ENCODE data around the gene SPC25.
"Not testable (repeated sequence)": the region's sequence is repeated elsewhere in the genome, so short reads cannot be mapped to it uniquely, and the experiment has no call there.

Gene SPC25

GRCh38 chr2:168870369-168870768, 19.9 kb downstream of the SPC25 start:
- H3K4me3 ChIP-seq (ENCODE audit: low read length); H3K9ac ChIP-seq (ENCODE audit: low read depth, low read length); H3K4me1 ChIP-seq (ENCODE audit: insufficient read depth, low read length); H3K9me3 ChIP-seq (ENCODE audit: insufficient read depth, low read depth, low read length); H3K27me3 ChIP-seq (ENCODE audit: insufficient read depth, low read length); H3K27ac ChIP-seq (ENCODE audit: low read depth, low read length): not testable (repeated sequence)
- H3K36me3 ChIP-seq (ENCODE audit: insufficient read depth, low read length), result peaks cover 33% of the 10 kb centered on the region
- WGBS, result 100% methylated on average over 1 of the region's 1 CpG

GRCh38 chr2:168867164-168867563, 23.1 kb downstream of the SPC25 start:
- H3K9ac ChIP-seq (ENCODE audit: low read depth, low read length); H3K9me3 ChIP-seq (ENCODE audit: insufficient read depth, low read depth, low read length); H3K4me1 ChIP-seq (ENCODE audit: insufficient read depth, low read length); H3K27me3 ChIP-seq (ENCODE audit: insufficient read depth, low read length); H3K4me3 ChIP-seq (ENCODE audit: low read length); H3K27ac ChIP-seq (ENCODE audit: low read depth, low read length): not testable (repeated sequence)
- peaks cover 29% of the 10 kb centered on the region for H3K36me3 ChIP-seq (ENCODE audit: insufficient read depth, low read length)
- no CpG with 5 or more reads among the region's 1 CpG for WGBS

- Histone ChIP-seq H3K9me3 (ENCODE audit: insufficient read depth, low read depth, low read length) (no peaks in the 10 kb centered on the region), H3K27ac (ENCODE audit: low read depth, low read length) (no peak overlapping the region), H3K9ac (ENCODE audit: low read depth, low read length) (no peak overlapping the region), H3K27me3 (ENCODE audit: insufficient read depth, low read length) (no peaks in the 10 kb centered on the region), H3K36me3 (ENCODE audit: insufficient read depth, low read length) (0 out of 2 replicates have a peak, but pooled peaks cover 8% of the 10 kb centered on the region), H3K4me1 (ENCODE audit: insufficient read depth, low read length) (no peaks in the 10 kb centered on the region), H3K4me3 (ENCODE audit: low read length) (no peak overlapping the region)
- 100% methylated on average over 2 of the region's 2 CpGs for WGBS
Observed at GRCh38 chr2:168858146-168858545, 32.1 kb downstream of the SPC25 start.

DNA sequence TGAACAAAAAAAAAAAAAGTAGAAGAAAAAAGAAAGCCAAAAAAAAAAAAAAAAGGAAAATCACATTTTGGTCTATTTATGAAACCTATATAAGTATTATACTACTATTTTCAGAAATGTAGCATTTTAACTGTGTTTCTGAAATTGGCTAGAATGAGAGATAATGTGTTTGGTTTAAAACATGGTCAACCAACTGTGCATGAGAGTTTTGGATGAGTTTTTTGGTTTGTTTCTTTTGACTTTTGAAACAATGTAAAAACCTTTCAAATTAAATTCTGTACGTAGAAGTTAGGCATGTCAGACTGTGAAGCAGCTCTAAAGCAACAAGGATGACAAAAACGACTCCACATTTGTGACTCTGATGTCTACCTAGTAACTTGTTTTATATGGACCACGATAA, 34.6 kb downstream of the SPC25 start:
- no peak overlapping the region for H3K27ac ChIP-seq (ENCODE audit: low read depth, low read length)
- H3K4me3 ChIP-seq (ENCODE audit: low read length), result no peak overlapping the region
- WGBS, result 94% methylated on average over 3 of the region's 3 CpGs
- H3K9me3 ChIP-seq (ENCODE audit: insufficient read depth, low read depth, low read length), result no peaks in the 10 kb centered on the region
- peaks cover 7% of the 10 kb centered on the region; the same call in 1 of the 2 replicates for H3K36me3 ChIP-seq (ENCODE audit: insufficient read depth, low read length)
- no peaks in the 10 kb centered on the region for H3K27me3 ChIP-seq (ENCODE audit: insufficient read depth, low read length)
- H3K4me1 ChIP-seq (ENCODE audit: insufficient read depth, low read length), result no peaks in the 10 kb centered on the region
- H3K9ac ChIP-seq (ENCODE audit: low read depth, low read length), result no peak overlapping the region

GRCh38 chr2:168854651-168855050, 35.6 kb downstream of the SPC25 start:
- H3K36me3 ChIP-seq (ENCODE audit: insufficient read depth, low read length), result peaks cover 7% of the 10 kb centered on the region; the same call in 1 of the 2 replicates
- no peak overlapping the region for H3K9ac ChIP-seq (ENCODE audit: low read depth, low read length)
- no peaks in the 10 kb centered on the region for H3K27me3 ChIP-seq (ENCODE audit: insufficient read depth, low read length)
- no peaks in the 10 kb centered on the region for H3K4me1 ChIP-seq (ENCODE audit: insufficient read depth, low read length)
- no peaks in the 10 kb centered on the region for H3K9me3 ChIP-seq (ENCODE audit: insufficient read depth, low read depth, low read length)
- H3K27ac ChIP-seq (ENCODE audit: low read depth, low read length), result no peak overlapping the region
- no peak overlapping the region for H3K4me3 ChIP-seq (ENCODE audit: low read length)
- WGBS, result 93% methylated on average over 5 of the region's 5 CpGs

- Histone ChIP-seq H3K4me3 (ENCODE audit: low read length) (no peak overlapping the region), H3K27me3 (ENCODE audit: insufficient read depth, low read length) (no peaks in the 10 kb centered on the region), H3K27ac (ENCODE audit: low read depth, low read length) (no peak overlapping the region), H3K9me3 (ENCODE audit: insufficient read depth, low read depth, low read length) (no peaks in the 10 kb centered on the region), H3K9ac (ENCODE audit: low read depth, low read length) (no peak overlapping the region), H3K4me1 (ENCODE audit: insufficient read depth, low read length) (no peaks in the 10 kb centered on the region), H3K36me3 (ENCODE audit: insufficient read depth, low read length) (peaks cover 7% of the 10 kb centered on the region; the same call in 1 of the 2 replicates)
- WGBS, result 96% methylated on average over 1 of the region's 1 CpG
Observed at GRCh38 chr2:168853471-168853870, 36.8 kb downstream of the SPC25 start.

DNA sequence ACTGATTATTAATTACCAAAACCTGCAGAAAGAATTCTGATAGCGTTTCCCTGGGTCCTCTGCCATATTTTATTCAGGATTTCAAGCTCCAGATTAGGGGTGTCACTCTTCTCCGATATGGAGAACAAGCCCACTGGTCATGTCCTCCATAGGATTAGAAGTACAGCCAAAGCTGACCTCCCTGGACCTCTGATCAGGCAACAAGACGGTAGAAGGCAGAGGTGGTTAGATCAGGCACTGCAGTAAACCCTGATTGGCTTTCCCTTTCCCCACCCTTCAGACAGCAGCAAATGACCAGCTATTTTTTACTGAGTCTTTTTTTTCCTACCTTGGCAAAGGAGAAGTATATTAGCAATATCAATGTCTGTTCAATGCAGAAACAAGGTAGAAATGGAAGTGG, 37.7 kb downstream of the SPC25 start:
- H3K36me3 ChIP-seq (ENCODE audit: insufficient read depth, low read length), result peaks cover 7% of the 10 kb centered on the region; the same call in 1 of the 2 replicates
- no peak overlapping the region for H3K27ac ChIP-seq (ENCODE audit: low read depth, low read length)
- H3K4me3 ChIP-seq (ENCODE audit: low read length), result no peak overlapping the region
- H3K27me3 ChIP-seq (ENCODE audit: insufficient read depth, low read length), result no peaks in the 10 kb centered on the region
- no peaks in the 10 kb centered on the region for H3K4me1 ChIP-seq (ENCODE audit: insufficient read depth, low read length)
- 82% methylated on average over 3 of the region's 3 CpGs for WGBS
- H3K9ac ChIP-seq (ENCODE audit: low read depth, low read length), result no peak overlapping the region
- no peaks in the 10 kb centered on the region for H3K9me3 ChIP-seq (ENCODE audit: insufficient read depth, low read depth, low read length)

DNA sequence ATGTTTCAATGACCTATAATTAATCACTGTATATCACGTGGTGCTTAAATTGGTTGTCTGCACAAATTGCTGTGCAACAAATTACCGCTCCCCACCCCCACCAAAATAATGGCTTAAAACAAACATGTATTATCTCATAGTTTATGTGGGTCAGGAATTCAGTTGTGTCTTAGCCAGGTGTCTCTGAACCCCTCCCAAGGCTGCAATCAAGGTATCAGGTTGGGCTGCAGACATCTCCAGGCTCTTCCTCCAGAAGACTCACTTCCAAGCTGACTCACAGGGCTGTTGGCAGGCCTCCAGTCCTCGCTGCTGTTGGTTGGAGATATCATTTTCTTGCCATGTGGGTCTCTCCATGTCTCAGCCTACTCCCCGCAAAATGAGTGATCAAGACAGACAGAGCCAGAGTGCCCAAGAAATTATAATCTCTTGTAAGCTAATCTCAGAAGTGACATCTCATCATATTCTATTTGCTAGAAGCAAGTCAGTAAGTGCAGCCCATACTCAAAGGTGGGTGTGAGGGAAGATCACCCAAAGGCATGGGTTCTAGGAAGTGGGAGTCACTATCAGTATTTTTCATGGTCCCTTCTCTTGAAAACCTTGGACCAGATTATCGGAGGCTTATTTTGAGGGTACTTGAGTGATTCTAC, 38.4 kb downstream of the SPC25 start:
- H3K27ac ChIP-seq (ENCODE audit: low read depth, low read length), result no peak overlapping the region
- no peak overlapping the region for H3K4me3 ChIP-seq (ENCODE audit: low read length)
- H3K27me3 ChIP-seq (ENCODE audit: insufficient read depth, low read length), result no peaks in the 10 kb centered on the region
- H3K36me3 ChIP-seq (ENCODE audit: insufficient read depth, low read length), result peaks cover 7% of the 10 kb centered on the region; the same call in 1 of the 2 replicates
- no peaks in the 10 kb centered on the region for H3K4me1 ChIP-seq (ENCODE audit: insufficient read depth, low read length)
- no peak overlapping the region for H3K9ac ChIP-seq (ENCODE audit: low read depth, low read length)
- no peaks in the 10 kb centered on the region for H3K9me3 ChIP-seq (ENCODE audit: insufficient read depth, low read depth, low read length)
- 95% methylated on average over 5 of the region's 5 CpGs for WGBS

GRCh38 chr2:168850846-168851245, 39.4 kb downstream of the SPC25 start:
- H3K36me3 ChIP-seq (ENCODE audit: insufficient read depth, low read length), result peaks cover 7% of the 10 kb centered on the region; the same call in 1 of the 2 replicates
- no peak overlapping the region for H3K27ac ChIP-seq (ENCODE audit: low read depth, low read length)
- H3K27me3 ChIP-seq (ENCODE audit: insufficient read depth, low read length), result no peaks in the 10 kb centered on the region
- H3K9ac ChIP-seq (ENCODE audit: low read depth, low read length), result no peak overlapping the region
- H3K9me3 ChIP-seq (ENCODE audit: insufficient read depth, low read depth, low read length), result no peaks in the 10 kb centered on the region
- no peaks in the 10 kb centered on the region for H3K4me1 ChIP-seq (ENCODE audit: insufficient read depth, low read length)
- no peak overlapping the region for H3K4me3 ChIP-seq (ENCODE audit: low read length)

DNA sequence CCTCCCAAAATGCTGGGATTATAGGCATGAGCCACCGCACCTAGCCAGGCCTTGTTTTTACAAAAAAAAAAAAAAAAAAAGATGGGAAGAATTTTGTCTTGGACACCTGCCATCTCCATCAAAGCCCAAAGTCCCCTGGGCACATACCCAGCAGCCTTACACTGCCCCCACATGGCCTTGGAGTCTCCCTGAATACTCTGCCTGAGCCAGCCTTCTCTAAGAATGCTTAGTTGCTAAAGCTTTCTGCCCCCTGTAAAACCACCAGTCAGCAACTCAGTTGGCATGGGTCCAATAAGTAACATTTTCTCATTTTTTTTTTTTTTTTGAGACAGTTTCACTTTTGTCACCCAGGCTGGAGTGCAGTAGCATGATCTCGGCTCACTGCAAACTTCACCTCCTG, 40.6 kb downstream of the SPC25 start:
- H3K4me3 ChIP-seq (ENCODE audit: low read length), result no peak overlapping the region
- no peak overlapping the region for H3K9ac ChIP-seq (ENCODE audit: low read depth, low read length)
- 89% methylated on average over 1 of the region's 2 CpGs for WGBS
- no peaks in the 10 kb centered on the region for H3K27me3 ChIP-seq (ENCODE audit: insufficient read depth, low read length)
- no peak overlapping the region for H3K27ac ChIP-seq (ENCODE audit: low read depth, low read length)
- no peaks in the 10 kb centered on the region for H3K4me1 ChIP-seq (ENCODE audit: insufficient read depth, low read length)
- H3K36me3 ChIP-seq (ENCODE audit: insufficient read depth, low read length), result peaks cover 7% of the 10 kb centered on the region; the same call in 1 of the 2 replicates
- no peaks in the 10 kb centered on the region for H3K9me3 ChIP-seq (ENCODE audit: insufficient read depth, low read depth, low read length)

DNA sequence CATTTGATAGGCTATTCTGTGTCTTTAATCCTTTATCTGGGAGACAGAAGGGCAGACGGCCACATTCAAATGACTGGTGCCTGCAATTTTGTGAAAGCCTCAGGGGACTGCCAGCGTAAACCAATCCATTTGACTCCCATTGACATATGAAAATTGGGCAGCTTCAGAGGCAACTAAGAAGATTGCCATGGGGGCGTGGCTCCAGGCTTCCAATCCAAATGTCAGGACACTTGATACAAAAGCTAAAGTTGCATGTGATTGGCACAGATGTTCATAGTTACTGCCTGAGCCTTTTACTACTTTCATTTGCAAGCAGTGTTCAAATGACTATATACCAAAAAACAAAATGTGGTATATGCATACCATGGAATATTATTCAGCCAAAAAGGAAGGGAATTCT, 42.0 kb downstream of the SPC25 start:
- Histone ChIP-seq H3K27me3 (ENCODE audit: insufficient read depth, low read length) (no peaks in the 10 kb centered on the region), H3K27ac (ENCODE audit: low read depth, low read length) (no peak overlapping the region), H3K4me1 (ENCODE audit: insufficient read depth, low read length) (no peaks in the 10 kb centered on the region), H3K9ac (ENCODE audit: low read depth, low read length) (no peak overlapping the region), H3K9me3 (ENCODE audit: insufficient read depth, low read depth, low read length) (no peaks in the 10 kb centered on the region), H3K36me3 (ENCODE audit: insufficient read depth, low read length) (peaks cover 7% of the 10 kb centered on the region; the same call in 1 of the 2 replicates), H3K4me3 (ENCODE audit: low read length) (no peak overlapping the region)
- 76% methylated on average over 3 of the region's 3 CpGs for WGBS

DNA sequence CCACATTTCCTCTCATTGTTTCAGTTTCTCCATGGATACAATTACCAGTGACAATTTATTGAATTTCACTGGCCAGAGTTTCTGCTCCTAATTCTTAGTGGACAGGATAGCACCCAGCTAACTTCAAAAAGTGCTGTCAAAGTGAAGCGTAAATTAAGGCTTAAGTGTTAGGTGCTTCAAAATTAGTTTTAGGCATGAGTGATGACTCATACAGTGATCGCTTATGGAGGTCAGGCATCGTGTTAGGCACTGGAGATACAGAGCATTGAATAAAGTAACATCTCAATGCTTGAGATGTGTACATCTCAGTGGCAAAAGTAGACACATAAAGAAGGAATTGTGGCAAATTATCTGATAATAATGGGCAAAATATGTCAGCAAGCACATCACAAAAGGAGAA, 47.0 kb downstream of the SPC25 start:
- H3K27me3 ChIP-seq (ENCODE audit: insufficient read depth, low read length), result no peaks in the 10 kb centered on the region
- H3K9ac ChIP-seq (ENCODE audit: low read depth, low read length), result no peak overlapping the region
- H3K9me3 ChIP-seq (ENCODE audit: insufficient read depth, low read depth, low read length), result no peaks in the 10 kb centered on the region
- no peaks in the 10 kb centered on the region for H3K36me3 ChIP-seq (ENCODE audit: insufficient read depth, low read length)
- H3K4me1 ChIP-seq (ENCODE audit: insufficient read depth, low read length), result no peaks in the 10 kb centered on the region
- H3K27ac ChIP-seq (ENCODE audit: low read depth, low read length), result no peak overlapping the region
- no peak overlapping the region for H3K4me3 ChIP-seq (ENCODE audit: low read length)
- WGBS, result 89% methylated on average over 3 of the region's 3 CpGs

All from HUES64 (cell line).